NCI-H524 treated with DMSO at 0.1 percent for 48 hours (cell line): ENCODE results near the gene PRR9.
"Not testable (repeated sequence)": the region's sequence is repeated elsewhere in the genome, so short reads cannot be mapped to it uniquely, and the experiment has no call there.

Source experiments
- DNase-seq: peaks from one replicate; lab custom pipeline; 2025; lab: John Stamatoyannopoulos, UW

Gene PRR9, protein sequence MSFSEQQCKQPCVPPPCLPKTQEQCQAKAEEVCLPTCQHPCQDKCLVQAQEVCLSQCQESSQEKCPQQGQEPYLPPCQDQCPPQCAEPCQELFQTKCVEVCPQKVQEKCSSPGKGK

DNA sequence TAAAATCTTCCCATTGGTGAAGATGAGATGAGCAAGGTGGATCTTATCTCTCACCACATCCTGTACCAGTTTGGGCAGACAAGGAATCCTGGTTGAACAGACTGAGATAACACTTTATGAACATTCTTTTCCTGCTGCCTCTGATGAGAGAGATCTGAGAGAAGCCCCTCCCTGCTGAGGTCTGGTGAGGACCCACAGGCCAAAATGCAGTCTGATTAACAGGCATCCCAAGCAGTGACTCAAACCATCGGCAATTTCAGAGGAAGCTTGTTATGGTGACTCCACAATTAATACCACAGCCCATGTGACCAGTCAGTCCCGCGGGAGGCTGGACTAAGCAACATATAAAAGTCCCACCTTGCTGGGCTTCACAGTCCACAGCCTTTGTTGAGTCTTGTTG, at the start of gene PRR9:
TSS of gene PRR9 (plus strand) at position 373 of the 400 bp plus-strand sequence. CDS start 561 bp downstream, outside the sequence.
- DNase-seq: no peak

DNA sequence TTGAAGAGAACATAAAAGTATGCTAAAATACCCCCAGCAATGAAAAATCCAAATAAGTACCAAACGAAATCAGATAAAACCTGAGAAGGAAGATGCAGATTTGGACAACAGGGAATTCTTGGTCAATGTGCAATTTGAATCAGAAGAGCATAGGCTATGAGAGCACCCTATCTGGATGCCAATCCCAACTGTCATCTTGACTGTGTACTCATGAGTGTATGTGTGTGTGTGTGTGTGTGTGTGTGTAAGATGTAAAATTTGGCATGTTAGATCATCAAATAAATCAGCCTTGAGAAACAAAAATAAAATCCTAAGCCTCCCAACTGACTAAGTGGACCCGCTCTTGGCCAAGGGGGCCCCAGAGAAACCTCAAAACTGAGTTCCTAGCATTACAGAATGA, 48.7 kb upstream of the PRR9 start:
- DNase-seq: no peak

DNA sequence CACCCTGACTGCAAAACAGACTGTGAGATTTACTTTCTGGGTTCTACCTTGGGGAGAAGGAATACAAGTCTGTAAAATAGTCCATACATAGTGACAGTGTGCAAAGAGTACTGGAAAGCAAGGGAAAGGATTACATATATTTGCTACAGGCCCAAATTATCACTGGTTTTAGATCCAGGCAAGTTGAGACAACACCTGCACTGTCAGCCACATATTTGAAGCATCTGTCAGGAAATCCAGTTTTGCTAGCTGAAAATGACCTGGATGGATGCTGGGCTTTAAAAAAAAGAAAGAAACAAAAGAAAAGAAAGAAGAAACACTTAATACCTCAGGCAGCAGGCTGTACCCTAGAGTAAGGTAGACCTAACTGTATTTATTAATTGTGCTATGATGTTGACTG, 42.8 kb upstream of the PRR9 start:
- no peak for DNase-seq

DNA sequence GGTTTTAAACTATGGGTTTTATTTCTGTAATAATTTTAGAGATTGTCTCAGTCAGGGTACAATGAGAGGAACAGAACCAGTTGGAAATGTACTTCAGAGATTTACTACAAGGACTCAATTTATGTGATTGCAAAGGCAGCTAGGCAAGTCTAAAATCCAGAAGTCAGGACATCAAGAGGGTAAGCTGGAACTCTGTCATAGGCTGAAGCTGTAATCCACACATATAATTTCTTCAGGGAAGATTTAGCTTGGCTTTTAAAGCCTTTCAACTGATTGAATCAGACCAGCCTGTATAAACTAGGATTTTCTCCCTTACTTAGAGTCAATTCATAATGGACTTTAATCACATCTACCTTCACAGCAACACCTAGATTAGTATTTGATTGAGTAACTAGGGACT, 38.5 kb upstream of the PRR9 start:
- no peak for DNase-seq

DNA sequence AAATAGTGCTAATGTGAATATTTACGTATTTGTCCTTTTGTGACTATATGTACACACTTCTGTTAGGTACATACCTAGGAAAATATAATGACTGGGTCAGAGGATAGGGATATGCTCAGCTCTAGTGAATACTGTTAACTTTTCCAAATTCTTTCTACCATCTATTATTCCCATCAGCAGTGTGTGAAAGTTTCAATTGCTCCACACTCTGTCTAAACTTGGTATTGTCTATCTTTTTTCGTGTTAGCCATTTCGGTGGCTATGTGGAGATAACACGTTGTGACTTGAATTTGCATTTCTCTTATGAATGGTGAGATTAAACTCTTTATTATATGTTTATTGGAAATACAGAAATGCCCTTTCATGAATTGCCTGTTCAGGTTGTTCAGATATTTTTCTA, 36.8 kb upstream of the PRR9 start:
- no peak for DNase-seq

DNA sequence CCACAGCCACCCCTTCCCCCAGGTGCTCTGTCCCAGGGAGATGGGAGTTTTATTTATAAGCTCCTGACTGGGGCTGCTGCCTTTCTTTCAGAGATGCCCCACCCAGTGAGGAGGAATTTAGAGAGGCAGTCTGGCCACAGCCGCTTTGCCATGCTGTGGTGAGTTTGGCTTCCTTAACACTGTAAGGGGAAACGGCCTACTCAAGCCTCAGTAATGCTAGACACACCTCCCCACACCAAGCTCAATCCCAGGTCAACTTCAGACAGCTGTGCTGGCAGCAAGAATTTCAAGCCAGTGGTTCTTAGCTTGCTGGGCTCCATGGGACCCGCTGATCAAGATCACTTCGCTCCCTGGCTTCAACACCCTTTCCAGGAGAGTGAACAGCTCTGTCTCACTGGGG, 29.1 kb upstream of the PRR9 start:
- not testable (repeated sequence) for DNase-seq

DNA sequence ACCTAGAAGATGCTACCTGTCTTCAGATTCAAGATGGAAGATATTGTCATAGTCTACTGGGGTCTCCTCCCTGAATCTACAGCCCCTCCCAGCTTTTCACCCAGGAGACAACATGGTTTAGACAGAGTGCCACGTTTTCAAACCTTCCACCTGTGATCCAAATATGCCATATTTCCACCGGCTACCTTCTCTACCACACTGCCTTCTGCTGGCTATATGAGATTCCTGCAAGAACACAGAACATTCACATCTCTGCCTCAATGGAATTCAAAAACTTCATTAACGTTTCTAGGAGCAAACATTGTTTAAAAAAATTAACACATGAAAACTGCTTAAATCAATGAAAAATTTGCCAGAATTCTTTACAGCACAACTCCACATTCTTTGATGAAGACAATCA, 27.0 kb upstream of the PRR9 start:
- DNase-seq: no peak

DNA sequence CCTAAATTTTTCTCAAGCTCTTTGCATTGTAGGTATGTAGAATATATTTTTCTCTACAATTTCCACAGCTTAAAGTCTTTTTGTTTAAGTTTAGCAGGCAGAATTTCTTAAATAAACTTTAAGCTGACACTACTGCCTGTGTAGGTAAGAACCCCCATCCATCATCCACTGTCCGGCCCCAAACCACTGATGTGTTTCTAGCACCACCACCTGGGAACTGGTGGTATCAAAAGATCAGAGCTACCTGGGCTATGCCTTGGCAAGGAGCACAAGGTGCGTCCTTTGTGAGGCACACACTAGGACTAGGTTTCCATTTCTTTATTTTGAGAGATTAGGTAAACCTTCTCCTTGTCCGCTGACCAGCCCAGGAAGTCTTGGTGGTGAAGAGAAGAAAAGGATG, 24.7 kb upstream of the PRR9 start:
- no peak for DNase-seq

DNA sequence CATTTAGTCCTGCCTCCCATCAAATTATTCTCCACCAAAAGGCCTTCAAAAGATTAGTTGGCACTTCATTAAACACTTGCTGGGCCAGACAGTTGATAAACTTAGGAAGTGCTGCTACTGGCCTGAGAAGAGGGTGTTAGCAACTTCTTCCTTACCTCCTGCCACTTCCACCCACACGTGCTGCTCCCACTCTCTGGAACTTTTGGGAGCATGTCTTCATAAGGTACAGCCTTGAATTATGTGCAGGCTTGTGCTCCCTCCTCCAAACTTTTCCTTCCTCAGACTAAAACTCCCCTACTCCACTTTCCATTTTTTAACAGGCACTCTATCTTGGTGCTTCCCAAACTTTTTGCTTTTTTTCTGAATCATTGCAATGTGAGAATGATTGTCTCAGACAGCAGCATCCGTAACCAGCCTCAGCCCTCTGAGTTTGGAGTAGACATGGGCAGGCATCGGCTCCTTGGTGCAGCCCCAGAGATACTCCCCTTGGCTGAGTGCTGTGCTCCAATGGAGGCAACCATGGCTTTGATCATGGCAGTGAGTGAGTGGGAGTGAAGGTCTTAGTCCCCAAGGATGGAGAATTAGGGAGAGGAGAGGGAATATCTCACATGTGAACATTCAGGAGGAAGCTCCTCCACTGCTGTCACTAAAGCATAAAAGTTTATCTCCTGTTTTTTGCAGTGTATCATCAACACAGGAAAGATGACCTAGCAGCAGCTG, 22.9 kb upstream of the PRR9 start:
- DNase-seq: no peak

DNA sequence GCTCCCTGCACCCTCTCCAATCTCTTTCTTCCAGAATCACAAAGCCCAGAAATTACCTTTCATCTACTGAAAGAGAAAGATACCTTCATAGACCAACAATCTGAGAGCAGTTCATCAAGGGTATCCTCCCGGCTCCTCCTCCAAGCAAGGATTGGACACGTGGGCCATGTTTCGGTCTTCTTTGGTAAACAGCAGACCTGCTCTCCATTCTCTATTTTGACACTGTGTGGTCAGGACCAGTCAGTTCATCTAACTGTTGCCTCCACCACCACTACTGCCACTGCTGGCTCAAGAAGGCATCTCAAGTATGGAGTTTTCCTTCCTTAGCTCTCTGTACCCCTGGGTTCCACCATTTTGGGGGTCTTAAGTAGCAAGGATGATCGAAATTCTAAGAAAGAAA, 22.2 kb upstream of the PRR9 start:
- no peak for DNase-seq

DNA sequence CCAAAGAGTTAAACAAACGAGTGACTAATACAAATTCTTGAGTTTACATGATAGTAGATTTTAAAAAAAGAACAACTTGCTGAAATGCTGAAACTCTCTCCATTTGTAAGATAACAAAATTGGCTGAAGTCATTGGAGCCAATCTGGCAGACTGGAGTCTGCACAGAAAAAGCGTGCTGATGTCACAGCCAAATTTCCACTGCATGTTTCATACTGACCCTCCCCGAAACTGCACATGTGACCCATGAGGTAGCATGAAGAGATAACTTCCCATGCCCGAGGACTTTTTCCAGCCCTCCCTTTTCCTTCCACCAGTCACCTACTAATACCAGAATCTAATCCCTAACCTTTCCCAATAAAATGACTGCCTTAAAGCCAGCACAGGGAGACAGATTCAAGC, 15.4 kb upstream of the PRR9 start:
- no peak for DNase-seq

DNA sequence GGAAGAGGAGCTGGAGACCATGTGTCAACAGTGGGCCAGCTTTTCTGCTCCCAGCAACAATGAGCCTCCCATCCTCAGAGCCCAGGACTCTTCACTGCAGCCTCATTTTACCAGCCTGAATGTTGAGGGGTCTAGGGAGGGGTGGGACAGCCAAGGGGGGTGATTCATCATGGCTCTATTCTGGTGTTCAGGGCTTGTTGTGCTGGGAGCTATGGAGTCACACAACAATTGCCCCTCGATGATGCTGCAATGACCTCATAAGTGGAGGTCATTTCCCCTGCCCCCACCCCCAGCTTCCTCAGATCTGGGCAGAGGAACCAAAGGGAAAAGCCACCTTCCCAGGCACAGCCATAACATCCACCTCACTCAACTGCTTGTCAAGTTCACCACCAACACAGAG, 14.3 kb upstream of the PRR9 start, which contains the start of gene LELP1:
TSS of gene LELP1 (plus strand) at position 301 of the 400 bp plus-strand sequence. CDS start 1,278 bp downstream, outside the sequence.
- DNase-seq: no peak

DNA sequence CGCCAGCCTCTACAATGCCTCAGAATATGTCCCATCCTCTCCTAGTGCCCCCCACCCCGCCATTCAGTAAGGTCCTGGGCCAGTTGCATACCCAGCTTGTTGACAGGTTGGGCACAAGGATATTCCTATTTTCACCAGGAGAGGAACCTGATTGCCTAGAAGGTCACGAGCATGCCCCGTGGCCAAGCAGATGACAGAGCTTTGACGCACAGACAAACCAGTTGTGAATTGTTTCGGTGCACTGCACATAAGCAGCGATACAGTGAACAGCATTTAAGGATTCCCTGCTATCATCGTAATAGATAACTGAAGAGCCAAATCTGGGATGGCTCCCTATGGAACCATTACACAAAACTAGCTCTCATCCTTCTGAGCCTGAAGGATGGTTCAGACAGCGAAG, 10.8 kb upstream of the PRR9 start:
- no peak for DNase-seq

DNA sequence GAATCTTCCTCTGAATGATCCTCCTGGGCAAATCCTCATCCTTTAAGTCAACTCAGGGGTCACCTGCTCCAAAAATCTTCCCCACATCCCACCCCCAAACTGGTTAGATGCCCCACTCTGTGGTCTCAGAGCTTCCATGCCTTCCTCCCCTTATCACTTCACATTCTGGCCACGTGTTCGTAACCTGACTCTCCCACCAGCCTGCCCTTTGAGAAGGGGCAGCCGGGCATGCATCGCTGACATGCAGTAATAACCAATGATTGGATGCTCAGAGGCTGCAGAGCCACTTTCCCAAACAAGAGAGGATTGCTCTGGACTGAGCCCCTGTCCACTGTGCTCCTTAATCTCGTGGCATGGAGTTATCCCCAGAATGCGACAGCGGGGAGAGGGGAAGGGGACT, 7.2 kb upstream of the PRR9 start:
- no peak for DNase-seq

DNA sequence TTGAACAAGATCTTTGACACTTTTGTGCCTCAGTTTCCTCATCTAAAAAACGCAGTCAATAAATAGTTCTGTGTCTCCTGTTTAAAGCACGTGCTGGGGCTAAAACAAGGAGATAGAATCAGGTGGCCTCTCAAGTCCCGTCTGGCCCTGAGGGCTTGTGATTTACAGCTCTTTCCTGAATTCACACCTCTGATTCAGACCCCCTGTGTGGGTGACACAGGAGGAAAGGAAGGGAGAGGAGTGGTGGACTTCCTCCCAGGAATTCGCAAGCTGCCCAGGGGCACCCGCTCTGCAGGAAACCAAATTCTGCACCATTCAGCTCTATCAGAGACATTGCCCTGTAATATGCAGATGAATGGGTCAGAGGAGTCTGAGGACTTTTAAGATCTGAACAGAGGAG, 5.2 kb upstream of the PRR9 start:
- no peak for DNase-seq

DNA sequence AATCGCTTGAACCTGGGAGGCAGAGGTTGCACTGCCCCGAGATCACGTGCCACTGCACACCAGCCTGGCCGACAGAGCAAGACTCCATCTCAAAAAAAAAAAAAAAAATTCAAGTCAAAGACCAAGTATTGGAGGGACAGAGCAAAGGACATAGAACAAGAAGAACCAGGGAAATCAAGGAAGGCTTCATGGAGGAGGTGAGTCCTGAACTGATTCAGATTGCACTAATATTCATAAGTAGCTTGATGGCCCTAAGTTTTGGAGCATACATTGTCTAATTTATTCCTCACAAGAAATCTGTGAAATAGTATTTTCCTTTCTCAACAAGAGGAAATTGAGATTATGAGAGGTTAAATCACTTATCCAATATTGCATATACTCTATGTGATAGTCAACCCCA, 3.9 kb upstream of the PRR9 start:
- no peak for DNase-seq

DNA sequence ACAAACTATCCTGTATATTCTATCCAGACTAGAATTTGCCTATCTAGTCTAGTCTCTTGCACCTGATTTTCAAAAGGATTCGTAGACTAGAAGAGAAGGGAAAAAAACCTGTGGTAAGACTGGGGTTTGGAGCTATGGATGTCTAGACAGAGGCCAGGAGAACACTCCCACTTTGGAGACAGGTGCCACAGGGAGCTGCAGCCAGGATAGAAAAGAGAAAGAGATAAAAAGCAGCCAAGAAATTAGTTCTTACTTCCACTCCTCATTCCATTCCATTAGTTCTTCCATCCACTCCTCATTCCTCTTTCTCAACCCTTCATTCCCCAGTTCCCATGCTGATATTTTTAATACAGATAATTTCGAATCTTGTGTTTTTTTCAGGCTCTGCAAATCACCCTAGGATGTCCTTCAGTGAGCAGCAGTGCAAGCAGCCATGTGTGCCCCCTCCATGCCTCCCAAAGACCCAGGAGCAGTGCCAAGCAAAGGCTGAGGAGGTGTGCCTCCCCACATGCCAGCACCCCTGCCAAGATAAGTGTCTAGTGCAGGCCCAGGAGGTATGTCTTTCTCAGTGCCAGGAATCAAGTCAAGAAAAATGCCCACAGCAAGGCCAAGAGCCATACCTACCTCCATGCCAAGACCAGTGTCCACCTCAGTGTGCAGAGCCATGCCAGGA, 496 bp downstream of the PRR9 start:
- no peak for DNase-seq

DNA sequence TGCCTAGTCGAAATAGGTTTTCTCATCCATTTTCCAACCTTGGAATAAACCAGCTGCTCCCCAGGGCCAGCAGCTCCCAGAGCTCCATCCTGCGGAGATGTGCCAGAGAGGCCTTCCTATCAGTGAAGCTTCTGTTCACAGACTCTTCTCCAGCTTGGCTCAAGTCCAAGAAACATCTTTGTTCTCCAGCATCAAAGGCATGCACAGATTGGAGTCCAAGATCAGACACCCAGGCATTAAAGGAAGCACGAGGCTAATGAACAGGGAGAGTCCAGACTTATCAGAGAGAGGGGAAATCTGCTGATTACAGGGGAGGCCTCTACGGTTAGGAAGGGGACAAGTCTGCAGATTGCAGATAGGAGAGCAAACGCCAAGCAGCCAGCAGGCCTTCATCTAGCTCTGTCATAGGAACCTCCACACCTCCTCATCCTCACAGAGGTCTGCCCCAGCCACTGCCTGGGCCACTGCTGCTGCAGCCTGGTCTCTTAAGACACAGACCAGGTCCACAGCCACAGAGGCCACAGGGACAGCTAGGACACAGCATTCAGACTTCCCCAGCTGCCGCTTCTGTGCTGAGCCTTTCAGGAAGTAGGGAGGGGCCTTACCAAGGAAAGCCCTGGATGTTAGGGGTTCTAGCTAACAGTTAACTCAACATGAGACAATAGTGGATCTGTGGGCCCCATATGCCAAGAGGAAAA, 3.4 kb downstream of the PRR9 start:
- DNase-seq: no peak

DNA sequence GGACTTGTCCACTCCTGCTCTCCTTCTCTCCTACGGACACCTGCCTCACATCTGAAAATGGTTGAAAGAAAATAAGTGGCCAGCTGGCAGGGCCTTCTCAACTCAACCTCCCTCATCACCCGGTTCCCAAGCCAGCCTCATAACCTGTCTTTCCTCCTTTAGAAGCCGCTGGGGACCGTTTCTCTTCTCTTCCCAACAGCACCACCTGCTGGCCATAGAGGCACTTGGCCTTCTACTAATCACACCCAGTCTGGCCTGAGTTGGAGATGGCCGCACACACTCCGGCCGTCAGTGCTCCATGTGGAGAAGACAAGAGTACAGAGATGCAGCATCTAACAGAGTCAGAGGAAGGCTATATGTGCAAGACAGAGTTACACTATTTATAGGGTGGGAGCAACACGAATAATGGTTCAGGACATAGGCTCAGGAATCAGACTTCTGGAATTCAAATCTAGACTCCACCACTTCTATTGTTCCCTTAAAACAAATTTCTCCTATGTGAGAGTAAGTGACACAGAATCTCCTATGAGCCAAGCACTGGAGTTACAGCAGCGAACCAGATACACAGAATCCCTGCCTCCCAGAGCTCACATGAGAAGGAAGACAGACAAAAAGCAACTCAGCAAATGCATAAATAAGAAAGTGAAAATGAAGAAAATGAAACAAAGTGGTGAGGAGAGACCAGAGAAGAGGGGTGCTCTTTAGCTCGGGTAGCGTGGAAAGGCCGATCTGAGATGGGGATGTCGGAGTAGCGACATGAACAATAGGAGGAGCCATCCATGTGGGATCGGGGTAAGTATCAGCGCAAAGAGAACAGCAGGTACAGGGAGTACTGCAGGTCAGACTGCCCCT, 5.9 kb downstream of the PRR9 start:
- DNase-seq: not testable (repeated sequence)

DNA sequence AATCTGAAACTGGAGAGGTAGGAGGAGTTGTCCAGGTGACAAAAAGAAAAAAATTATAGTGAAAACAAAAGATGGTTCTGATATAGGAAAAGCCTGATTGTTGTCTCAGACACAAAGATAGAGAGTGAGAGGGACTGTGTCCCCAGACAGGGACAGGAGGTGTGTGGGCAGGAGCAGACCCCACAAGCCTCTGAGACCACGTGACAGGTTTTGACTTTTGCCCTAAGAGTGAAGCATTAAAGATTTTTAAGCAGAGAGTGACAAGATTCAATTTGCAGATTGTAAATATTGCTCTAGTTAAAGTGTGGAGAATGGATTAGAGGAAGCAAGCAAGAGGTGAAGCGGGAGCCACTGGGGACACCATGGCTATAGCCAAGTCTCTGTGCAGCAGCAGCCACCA, 10.4 kb downstream of the PRR9 start:
- DNase-seq: no peak

DNA sequence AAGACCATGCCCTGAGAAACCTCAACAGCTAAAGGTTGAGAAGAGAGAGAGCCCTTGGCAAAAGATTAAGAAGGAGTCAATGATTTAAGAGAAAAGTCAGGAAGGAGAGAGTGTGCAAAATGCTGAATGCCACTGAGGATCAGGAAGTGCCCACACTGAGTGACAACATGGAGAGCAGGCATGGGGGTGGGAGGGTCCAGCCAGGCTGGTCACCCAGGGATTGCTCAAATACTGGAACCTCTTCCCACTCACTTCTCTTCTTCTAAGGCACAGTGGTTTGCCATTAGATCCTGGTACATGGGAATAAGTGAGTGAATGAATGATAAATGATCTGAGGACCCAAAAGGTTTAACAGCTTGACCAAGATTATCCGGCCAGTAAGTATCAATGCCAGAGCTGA, 11.1 kb downstream of the PRR9 start:
- DNase-seq: no peak
